Esophagus squamous epithelium (tissue), 4 donors: ENCODE results near the gene SRPRB.

Experiments
- CTCF ChIP-seq, 6 experiments: fragments of 450-650 bp in 4 of 6; fragments of 200-600 bp in 2 of 6; sonication (generic) in 2 of 6; IDR thresholded peaks; one replicate each; pipeline ENCODE4 v1.5.1; 2016 to 2019; ENCODE audit warnings: antibody characterized with exemption in 6 of 6, mild to moderate bottlenecking in 4 of 6, moderate library complexity in 4 of 6
- POLR2A ChIP-seq, 4 donors: fragments of 450-650 bp; IDR thresholded peaks; one replicate each; pipeline ENCODE4 v1.6.1; 2017; ENCODE audit warnings: antibody characterized with exemption in 4 of 4, mild to moderate bottlenecking in 4 of 4, moderate library complexity in 3 of 4

- TF ChIP-seq CTCF (IDR thresholded peaks at IDR 0.05): no peak
- TF ChIP-seq POLR2A (IDR thresholded peaks at IDR 0.05): no peak
Measured at GRCh38 chr3:133827684-133828083, 22.1 kb downstream of the SRPRB start.
